HG03432 (cell line): ENCODE data around the gene CTBP1.

Source experiments
- ATAC-seq: cut with Tn5 transposase; IDR thresholded peaks from one replicate; pipeline ENCODE4 v1.9.1; 2021; ENCODE audit warnings: mild to moderate bottlenecking, moderate library complexity; ENCODE audit not compliant: unreplicated experiment

The CTBP1 gene

DNA sequence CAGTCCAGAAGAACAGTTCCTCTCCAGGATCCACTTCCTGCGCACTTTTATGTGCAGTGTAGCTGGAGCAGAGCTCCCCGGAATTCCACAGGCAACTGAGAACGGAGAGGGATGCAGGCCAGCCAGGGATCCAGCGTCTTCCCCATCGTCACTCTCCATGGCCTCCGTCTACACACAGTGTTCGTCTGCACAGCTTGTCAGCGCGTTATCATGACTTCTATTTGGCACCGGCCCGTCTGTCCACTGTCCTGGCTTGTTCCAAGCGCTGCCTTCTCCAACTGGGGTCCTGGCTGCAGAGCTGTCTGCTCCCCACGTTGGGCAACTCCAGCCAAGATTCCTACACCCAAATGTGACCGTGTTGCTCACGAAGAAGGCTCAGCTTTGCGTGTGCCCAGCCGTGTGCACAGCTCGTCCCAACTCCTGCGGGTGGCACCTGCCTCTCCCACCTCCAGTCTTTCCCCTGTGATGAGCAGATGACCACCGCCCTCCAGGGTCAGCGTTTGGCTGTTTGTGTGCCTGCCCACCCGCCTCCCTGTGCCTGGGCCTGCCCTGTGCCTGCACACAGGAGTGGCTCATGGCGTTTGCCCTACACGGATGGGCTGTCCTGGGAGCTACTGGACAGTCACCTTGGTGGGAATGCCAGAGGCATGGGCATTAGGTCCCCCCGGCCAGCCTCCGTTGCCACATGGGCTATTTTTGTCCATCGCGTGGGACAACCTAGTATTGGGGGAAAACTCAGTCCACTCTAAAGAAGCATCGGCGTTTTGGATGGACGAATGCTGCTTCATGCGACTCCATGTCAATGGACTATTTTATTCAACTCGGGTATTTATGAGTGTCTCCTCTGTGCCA is 2.2 kb upstream of the CTBP1 start:
- ATAC-seq, result no peak

DNA sequence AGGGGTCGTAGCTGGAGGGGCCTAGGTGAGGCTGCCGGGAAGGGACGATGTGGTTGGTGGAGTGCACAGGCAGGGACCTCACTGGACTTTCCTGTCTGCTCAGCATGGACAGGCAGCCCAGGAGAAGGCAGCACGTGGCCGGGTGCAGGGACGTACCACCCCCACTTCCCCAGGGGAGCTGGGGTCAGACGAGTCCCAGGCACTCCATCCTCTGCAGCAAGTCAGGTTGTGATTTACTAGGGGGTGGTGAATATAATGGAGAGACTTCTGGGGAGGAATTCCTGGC is 1.5 kb upstream of the CTBP1 start:
- no peak for ATAC-seq

DNA sequence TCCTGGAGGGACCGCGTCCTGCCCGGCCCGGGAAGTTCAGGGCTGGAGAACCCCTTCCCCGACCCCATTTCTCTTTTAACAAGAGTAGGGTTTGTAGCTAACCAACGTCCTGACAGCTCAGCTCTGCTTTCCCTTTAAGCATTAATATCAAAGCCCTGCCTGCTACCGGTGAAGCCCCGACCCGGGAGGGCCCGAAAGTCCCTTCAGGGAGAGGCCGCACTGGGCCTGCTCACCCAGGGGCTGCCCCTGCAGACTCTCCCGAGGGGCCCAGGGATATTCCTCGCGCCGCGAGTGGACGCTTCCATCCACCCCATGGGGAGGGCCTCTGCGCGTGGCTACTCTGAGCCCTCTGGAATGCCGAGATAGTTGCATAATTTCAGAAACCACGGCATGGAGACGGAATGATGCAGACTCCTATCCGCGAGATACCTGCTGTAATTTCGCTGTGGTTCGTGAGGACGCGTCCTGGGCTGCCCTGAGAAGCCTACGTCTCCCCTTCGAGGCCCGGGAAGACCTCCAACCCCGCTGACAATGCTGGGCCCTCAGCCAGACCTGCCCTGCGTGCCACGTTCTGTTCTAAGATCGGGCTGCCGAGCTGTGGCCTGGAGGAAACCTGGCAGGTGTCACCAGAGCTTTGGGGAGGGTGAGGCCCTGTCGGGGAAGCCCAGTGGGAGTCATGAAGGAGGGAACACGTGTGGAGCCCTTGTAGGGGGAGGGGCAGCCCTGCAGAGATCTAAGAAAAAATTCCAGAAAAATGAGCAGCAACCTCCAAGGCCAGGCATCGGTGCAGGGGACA is 999 bp upstream of the CTBP1 start:
- peak; percentile 10 for ATAC-seq

DNA sequence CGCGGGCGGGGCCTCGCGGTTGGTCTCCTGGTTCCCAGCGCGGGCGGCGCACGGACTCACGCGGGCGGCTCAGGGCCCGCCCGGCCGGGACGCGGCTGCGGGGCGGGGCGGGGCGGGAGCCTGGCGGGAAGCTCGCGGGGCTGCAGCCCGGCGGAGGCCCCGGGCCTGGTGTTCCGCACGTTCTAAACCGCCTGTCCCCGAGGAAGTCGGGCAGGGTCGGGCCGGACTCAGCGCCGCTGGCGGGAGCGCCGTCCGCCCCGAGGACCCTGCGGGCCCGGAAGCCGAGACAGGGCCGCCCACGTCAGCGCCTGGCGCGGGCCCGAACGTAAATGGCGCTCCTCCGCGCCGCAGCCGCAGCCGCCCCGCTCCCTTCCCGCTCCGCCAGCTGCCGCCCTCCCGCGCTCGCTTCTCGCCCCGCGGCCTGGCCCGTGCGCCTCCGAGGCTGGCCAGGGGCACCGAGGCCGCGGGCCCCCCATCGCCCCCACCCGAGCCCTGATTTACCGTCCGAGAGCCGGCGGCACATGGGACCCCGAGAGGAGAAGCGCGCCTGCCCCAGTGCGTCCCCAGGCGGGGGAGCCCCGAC is 309 bp upstream of the CTBP1 start:
- ATAC-seq, result peak; percentile 61

DNA sequence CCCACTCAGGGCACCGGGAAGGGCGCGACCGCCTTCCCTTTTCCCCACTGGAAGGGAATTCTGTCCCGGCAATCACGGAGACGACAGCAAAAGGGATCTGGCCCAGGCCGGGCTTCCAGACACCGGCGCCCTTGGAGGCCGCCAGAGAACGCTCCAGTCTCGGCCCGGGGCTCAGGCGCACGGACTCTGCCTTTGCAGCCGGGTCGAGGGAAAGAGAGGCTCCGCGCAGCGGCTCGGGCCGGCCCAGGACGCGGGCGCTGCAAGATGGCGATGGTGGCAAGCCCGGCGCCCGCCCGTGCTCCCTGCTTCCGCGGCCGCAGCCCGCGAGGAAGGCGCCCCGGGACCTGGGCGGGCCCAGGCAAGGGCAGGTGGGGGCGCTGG is 1.1 kb downstream of the CTBP1 start:
- ATAC-seq, result peak; percentile 19

DNA sequence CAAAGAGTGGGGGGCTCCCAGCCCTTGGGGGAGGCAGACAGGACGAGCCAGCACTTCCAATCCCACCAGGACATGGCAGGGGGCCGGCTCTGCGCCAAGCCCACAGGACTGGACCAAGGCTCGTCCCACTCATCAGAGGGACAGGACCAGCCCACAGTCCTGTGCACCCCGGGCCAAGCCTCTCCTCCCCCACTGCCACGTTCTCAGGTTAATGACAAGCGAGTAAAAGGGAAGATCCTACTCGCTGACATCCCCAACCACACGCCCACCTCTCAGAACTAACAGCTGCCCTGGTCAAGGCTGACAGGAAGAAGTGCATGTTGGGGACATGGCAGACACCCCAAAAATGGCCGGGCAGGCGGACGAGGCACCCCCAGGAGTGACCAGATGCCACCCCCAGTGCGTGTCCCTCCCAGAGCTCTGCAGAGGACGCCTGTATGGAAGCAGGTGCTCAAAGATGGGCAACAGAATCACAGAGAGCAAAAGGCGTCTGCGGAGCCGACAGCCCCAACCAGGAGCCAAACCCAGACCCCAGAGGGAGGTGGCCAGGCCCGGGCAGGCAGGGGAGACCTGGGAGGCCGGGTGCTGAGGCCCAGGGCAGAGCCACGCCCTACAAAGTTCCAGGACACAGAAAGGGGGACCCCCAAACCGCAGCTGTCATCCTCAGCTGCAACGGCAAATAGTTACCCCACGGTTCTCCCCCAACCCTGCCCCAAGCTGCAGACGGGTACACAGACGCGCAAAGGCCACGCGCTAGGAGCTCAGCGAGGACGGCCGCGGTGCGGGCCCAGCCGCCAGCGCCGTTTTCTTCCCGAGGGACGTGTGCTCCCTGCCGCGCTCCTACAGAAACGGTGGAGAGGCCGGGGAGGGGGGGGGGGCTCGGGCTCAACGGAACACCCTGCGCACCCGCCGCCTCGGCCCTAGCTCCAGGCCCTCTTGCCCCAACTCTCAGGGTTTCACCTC is 1.7 kb downstream of the CTBP1 start:
- ATAC-seq, result no peak

DNA sequence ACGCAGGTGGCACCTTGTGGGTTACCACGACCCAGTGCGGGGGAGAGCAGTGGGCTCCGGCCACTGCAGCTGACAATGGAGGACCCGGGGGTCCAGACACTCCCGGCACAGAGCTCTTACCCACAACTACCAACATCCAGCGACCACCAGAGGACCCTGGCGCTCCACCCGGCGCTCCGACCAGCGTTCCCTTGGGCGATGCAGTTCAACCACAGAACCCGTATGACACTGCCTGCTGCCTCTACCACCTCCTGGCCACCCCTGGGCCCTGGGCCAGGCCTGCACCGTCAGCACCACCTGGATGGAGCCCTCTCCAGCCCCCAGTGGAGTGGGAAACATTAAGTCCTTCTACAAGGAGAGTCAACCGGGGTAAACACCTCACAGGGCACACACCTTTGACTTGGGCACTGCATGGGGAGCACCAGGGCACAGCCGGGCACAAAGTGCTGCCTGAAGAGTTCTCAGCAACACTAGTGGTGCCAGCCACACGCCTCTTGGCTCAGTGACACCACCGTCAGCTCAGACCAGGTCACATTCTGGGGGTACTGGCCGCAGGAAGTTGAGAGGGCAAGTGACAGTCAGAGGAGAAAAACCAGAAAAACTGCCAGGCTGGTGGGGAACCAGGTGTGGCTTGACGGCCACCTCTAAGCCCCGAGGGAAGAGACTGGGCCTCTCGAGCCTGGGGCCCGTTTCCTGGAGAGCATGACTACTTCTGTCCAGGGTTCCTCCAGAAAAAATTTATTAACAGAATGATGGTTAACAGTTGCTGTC is 2.6 kb downstream of the CTBP1 start:
- ATAC-seq, result no peak

DNA sequence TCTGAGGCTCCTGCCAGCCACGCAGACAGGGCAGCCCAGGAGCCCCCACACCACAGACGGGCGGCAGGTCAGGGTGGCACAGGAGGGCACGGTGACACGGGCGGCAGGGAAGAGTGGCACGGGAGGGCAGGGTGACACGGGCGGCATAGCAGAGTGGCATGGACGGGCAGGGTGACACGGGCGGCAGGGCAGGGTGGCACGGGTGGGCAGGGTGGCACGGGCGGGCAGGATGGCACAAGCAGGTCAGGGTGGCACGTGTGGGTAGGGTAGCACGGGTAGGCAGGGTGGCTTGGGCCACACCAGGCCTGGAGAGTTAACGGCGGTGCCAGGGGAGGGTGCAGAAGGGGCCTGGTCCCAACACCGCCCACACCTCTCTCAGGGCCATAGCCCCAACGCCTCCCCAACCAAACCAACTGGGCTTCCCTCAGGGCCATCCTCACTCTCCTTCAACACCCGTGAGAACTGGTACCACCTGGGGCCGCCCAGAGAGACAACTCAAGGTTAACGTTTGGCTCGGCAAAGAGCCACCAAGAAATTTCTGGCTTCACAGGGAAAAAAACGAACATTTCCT is 3.4 kb downstream of the CTBP1 start:
- no peak for ATAC-seq

DNA sequence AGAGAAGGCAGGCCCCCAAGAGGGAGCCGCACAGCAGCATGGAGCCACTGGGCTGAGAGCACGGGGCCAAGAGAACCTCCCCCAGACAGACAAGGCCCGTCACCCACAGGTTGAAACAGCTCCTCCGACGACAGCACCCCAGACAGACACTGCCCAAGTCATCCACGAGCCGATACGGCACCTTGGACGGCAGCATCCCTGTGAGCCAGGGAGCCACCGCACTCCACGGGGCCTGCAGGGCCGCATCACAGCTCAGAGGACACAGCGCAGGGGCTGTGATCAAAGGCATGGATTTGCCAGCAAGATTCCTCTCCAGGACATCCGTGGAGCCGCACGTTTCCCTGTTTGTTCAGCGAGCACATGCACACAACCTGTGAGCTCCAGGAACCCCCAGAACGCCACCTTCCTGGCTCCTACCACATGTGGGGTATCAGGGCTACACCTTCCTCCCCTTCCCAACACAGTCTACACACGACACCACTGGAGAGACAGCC is 3.9 kb downstream of the CTBP1 start:
- ATAC-seq, result no peak

DNA sequence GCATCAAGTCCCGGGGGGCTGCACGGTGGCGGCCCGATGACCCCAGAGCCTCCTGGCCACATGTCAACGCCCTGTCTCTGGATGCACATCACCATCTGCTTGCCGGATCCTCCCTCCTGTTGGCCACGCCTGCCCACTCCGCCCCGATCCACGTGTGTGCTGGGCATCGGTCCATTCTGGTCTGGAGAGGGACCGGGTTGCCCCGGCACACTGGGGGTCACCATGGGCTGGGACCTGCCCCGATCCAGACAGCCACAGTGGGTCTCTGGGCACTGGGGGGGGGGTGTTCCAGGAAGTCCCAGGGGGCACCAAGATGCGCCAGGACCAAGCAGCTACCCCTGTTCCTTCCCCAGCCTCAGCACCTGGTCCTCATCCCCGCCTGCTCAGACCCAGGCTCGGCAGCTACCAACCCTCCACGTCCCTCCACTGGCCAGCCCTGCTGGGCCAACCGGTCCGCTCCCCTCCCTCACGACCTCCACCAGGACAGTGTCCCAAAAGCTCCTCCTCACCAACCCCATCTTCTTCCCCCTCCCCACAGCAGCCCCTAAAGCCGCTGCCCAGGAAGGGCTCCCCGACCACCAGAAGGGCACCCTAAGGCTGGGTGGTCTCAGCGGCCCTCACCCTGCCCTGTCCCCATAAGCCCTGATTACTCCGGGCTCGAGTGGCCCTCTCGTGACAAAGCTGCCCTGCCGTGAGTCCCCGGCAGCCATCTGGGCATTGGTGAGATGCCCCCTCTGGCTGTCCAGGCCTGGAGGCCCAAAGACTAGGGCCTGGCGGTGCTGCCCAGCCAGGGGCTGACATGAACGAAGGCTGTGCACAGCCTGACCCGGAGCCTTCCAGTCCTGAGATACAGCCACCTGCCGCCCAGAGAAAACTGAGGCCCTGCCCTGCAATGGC is 4.6 kb downstream of the CTBP1 start:
- no peak for ATAC-seq

DNA sequence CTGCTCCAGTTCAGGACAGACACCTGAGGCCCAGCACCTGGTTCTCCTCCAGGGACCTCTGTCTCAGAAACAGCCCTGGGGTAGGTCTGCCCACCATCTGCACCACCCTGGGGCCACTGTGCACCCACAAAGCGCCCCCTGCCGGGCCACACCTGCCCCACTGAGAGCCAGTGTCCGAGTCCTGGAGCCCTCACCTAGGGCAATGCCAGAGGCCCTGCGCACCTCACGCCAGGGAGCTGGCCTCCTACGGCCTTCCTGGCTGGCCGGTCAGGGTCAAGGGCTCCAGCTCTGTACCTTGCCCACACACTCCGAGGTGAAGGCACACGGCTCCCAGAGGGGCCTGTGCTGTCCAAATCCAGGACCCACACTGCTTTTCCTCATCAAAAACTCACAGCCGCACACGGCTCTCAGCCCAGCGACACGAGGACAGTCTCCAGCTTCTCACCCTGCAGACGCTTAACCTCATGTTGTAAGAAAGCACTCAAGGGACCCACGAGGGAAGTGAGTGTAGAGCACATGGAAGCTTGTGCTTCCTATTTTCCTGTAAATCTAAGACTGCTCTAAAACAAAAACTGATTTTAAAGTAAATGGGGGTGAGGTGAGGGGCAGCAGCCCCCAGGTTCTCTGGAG is 5.4 kb downstream of the CTBP1 start:
- ATAC-seq, result no peak

DNA sequence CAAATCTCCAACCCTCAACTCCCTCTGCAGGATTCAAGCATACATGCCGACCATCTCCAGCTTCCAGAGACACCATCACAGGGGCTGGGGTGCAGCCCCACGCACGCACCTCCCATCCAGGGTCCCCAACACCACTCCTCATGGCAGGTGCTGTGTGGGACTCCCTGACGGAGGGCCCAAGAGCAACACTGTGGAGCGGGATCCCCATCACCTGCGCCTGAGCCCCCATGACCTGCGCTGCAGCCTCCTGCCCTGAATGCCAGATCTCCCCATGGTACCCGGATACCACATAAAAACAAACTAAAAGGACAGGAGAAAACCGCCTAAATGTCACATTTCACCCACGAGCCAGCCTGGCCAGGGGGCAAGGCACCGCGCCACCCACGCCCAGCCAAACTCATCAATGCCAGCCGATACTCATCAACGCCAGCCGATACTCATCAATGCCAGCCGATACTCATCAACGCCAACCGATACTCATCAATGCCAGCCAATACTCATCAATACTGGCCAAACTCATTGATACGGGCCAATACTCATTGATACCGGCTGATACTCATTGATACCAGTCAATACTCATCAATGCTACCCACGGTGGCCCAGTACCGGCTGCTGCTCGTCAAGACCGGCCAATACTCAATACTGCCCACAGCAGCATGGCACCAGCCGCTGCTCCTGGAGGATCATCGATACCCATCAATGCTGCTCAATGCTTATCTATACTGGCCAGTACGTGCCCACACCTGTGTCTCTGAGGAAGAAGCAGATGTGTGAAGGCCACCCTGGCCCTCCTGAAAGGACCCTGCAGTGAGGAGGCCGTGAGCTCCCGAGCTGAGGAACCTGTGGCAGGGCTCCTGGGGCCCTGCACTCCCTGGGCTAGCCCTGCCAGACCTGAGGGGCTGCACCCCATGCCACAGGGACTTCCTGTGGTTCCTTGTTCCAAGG is 6.2 kb downstream of the CTBP1 start:
- no peak for ATAC-seq

DNA sequence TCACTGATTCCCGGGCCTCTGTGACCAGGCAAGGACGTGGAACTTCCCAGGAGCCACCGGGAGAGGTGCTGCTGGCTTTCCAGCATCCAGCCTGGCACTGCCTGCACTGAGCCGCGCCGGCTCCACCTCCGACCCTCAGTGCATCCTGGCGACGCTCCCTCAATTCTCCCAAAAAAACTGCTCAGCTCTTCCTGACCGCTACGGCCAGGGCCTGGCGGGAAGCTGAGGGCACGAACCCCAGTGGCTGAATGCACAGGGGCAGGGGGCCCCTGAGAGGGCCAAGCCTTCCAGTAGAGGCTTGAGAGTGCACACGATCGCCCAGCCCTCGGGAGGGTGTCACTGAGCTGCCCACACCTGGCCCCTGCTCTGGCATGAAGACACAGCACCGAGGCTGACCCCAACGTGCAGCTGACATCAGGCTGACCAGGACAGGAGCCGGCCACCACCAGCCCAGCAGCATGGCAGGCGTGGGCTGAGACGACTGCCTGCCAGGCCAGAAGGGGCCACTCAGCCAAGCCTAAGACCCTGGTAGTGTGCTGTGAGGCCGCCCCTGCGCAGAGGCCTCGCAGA is 6.9 kb downstream of the CTBP1 start:
- no peak for ATAC-seq

DNA sequence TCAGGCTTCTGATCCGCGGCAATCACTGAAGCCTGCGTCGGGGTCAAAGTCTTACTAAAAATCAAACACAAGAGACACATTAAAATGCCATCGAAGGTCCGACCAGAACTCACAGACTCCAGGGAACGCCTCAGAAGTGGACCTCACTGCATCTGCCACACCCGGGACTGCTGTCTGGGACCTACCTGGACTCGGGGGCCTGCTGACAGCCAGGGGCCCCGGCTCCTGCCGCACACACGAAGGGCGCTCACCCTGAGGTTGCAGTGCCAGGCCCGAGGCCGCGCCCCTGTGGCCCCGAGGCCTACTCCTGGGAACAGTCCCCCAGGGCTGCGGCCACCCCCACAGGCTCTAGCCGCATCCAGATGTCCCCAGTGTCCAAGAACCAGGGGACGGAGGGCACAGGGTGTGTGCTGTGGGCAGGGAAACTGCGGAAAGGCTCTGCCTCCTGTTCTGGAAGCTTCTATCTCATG is 7.4 kb downstream of the CTBP1 start:
- ATAC-seq, result no peak

DNA sequence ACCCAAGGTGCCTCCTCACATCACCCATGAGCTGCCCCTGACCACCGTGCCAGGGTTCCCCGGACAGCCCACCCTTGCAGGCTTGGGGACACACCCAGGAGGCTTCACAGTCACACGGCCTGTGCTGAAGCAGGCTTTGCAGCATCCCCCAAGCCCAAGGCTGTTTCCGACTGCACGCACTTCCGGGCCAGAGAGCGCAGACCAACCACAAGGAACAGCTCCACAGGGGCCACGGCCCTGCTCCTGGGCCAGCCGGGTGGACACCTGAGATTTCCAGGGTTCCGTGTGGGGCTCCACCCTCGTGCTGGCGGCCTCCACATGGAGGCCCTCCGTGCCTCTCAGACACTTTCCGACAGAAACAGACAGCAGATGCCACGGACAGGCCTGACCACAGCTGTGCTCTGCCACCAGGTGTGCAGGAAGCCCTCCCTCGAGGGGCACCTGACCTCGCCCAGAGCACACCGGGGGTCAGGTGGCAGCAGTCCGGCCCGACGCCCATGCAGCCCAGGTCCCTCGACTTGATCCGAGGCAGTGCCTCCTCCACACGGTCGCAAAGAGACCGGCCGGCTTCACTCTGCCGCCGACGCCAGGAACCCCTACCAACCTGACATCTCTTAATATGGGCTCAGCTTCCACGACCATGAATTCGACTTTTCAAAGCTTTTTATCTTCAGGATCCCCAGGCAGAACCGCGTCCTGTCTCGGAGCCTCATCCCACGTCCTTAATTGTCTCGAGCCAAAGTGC is 8.0 kb downstream of the CTBP1 start:
- ATAC-seq, result no peak

DNA sequence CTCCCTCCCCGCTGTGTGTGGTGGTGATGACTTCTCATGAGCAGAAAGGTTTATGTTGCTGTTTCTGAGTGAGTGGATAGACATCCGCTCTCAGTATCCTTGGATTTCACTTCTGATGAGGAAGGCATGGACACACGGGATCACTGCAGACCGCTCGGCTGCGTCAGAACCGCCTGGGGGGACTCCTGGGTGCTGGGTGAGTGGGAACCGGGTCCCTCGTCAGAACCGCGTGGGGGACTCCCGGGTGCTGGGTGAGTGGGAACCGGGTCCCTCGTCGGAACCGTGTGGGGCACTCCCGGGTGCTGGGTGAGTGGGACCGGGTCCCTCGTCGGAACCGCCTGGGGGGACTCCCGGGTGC is 9.0 kb downstream of the CTBP1 start:
- ATAC-seq, result no peak
